Measurements from ENCODE around the gene RAB11FIP5. TPM values are rescaled to one million over a fixed set of nuclear protein-coding genes. Genes with fewer than 3 reads are reported as not detected.

Gene RAB11FIP5, protein sequence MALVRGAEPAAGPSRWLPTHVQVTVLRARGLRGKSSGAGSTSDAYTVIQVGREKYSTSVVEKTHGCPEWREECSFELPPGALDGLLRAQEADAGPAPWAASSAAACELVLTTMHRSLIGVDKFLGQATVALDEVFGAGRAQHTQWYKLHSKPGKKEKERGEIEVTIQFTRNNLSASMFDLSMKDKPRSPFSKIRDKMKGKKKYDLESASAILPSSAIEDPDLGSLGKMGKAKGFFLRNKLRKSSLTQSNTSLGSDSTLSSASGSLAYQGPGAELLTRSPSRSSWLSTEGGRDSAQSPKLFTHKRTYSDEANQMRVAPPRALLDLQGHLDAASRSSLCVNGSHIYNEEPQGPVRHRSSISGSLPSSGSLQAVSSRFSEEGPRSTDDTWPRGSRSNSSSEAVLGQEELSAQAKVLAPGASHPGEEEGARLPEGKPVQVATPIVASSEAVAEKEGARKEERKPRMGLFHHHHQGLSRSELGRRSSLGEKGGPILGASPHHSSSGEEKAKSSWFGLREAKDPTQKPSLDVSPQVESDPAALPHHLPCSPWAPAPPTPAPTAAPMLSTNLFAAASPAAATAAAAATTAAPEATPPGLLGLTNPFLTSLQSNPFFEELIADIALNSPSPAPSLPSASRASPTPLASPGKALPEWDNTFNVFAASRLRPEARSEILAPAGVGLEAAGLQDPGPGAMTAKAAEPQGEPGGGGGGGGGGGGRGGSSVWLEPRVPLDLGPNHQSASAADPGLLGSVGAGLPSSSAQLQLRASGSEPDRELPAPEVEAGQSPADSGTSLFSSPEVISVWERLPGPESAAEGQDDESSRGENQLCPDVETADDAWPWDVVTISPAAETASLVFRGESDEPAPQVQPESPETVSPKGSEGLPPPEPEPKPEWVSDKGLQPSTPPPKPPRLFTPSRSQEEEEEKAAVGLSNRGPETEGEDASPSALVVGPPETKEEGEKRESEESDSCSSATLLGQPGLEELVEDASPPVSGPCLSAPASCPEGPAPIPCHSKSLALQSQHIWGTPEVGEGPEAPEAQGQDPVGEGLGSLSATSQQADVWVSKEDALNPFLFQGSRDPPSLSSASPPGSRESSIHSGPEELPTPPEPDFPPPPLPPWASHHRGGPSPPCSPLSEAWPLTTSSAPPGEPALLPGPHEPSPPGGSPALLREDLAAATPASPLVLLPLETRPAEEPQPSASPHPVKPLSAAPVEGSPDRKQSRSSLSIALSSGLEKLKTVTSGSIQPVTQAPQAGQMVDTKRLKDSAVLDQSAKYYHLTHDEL (N-terminal part only)
- total RNA-seq: 10 to 100 TPM; 20.9 to 24.2 (median 23.1) TPM
- polyA plus RNA-seq: 10 to 100 TPM; 13.0 to 24.0 (median 23.9) TPM
- long read RNA-seq, donor 1, full-length matches to known transcripts: 9 of 18 reads
- long read RNA-seq, donor 1, partial matches to known transcripts: 2 of 18 reads
- long read RNA-seq, donor 1, other reads (novel, unspliced or antisense): 7 of 18 reads
- long read RNA-seq, donor 2, full-length matches to known transcripts: 42 of 52 reads
- long read RNA-seq, donor 2, partial matches to known transcripts: 9 of 52 reads
- long read RNA-seq, donor 2, other reads (novel, unspliced or antisense): 1 of 52 reads

DNA sequence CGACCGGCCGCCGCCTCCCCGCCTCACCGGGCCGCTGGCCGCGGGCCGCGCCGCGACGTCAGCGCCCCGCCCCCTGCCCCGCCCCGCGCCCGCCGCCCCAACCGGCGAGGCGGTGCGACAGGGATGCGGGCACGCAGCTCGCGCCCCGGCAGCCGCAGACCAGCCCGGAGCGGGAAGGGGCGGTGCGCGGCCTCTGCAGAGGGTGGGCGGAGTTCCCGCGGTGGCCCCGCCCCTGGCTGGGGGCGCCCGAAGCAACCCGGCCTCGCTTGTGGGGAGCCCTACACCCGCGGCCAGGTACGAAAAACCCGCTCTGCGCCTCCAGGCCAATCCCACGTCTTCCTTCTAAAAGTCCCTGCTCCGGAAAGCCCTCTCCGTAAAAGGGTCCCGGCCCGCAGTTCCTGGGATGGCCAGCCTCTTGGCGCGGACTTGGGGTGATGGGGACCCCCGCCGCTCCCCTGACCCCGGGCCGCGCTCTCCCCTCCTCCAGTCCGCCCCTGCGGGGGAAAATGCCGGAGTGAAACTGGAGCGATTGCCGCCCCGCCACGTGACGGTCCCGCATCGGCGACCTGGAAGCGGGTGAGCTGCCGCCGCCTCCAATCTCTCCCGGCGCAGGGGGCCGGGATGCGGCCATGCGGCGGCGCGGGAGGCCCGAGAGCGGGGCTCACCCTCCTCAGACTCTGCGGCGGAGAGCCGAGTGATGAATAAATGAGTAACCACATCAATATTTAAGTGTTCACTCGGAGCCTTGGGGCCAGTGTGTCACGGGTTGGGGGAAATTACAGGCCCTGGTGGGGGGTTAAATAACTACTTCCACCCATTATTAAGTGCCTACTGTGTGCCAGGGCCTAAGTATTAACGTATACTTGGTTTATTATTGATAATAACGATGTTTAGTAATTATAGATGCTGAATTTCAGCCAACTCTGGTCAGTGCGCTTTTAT, at the start of gene RAB11FIP5:
RAB11FIP5 (minus strand) TSS at position 36 of the 942 bp plus-strand sequence. CDS start 171 bp downstream, outside the sequence.
- no peaks in the 10 kb centered on the region for H3K36me3 ChIP-seq (ENCODE audit: insufficient read depth in 1 of 2, low read depth in 1 of 2)
- peak within 1 kb of the TSS; percentile 97 for H3K4me3 ChIP-seq
- 1 to 3% (median 2%) methylated on average over 59 to 93 of the region's 93 CpGs for WGBS, 3 donors
- peak within 1 kb of the TSS; percentile 74 for H3K27ac ChIP-seq
- ATAC-seq (peak; percentile 78 to 87 (median 84)), DNase-seq (peak; percentile 81 to 82)
- no peaks in the 10 kb centered on the region for H3K9me3 ChIP-seq
- TF ChIP-seq, protein P1, sequence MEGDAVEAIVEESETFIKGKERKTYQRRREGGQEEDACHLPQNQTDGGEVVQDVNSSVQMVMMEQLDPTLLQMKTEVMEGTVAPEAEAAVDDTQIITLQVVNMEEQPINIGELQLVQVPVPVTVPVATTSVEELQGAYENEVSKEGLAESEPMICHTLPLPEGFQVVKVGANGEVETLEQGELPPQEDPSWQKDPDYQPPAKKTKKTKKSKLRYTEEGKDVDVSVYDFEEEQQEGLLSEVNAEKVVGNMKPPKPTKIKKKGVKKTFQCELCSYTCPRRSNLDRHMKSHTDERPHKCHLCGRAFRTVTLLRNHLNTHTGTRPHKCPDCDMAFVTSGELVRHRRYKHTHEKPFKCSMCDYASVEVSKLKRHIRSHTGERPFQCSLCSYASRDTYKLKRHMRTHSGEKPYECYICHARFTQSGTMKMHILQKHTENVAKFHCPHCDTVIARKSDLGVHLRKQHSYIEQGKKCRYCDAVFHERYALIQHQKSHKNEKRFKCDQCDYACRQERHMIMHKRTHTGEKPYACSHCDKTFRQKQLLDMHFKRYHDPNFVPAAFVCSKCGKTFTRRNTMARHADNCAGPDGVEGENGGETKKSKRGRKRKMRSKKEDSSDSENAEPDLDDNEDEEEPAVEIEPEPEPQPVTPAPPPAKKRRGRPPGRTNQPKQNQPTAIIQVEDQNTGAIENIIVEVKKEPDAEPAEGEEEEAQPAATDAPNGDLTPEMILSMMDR (IDR thresholded peaks at IDR 0.05): no peak
- H3K27me3 ChIP-seq (ENCODE audit: insufficient read depth in 3 of 3, low read length in 2 of 3): no peaks in the 10 kb centered on the region
- intact Hi-C loops (cut with DNase I): loop anchor here in 1 of 2 donors (5.0 kb wide), 1 partner anchor 36 kb away; no protein-coding TSS in a partner anchor
- H3K4me1 ChIP-seq: peaks cover 21% of the 10 kb centered on the region

DNA sequence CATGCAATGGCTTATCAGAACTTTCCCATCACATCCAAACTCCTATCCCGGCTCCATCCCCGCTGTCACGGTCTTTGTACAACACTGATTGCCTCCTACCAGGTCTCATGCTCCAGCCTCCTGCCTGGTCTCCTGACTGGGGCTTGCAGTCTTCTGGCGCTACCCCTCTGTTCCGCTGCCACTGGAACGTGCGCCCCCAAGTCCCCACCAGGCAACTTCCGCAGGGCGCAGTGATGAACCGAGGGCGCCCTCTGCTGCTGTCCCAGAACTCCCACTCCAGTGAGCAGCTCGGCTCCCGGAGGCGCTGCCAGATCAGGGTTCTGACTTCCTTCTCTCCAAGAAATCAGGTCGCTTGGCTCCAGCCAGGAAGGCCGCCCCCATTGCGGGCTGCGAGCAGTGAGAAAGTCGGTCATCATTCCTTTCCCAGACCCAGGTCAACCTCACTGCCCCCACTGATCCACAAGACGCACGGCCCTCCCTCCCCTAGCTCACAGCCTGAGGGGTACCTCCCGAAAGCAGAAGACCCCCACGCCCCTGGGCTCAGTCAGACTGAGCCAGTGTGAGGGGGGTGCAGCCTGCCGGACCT, 43.9 kb upstream of the RAB11FIP5 start:
- peaks cover 0 to 17% (median 1%) of the 10 kb centered on the region in 3 donors for H3K27me3 ChIP-seq (ENCODE audit: insufficient read depth in 3 of 3, low read length in 2 of 3)
- TF ChIP-seq, protein P1 (IDR thresholded peaks at IDR 0.05): peak; percentile 77
- H3K36me3 ChIP-seq (ENCODE audit: insufficient read depth in 1 of 2, low read depth in 1 of 2): no peaks in the 10 kb centered on the region
- H3K4me3 ChIP-seq: no peak overlapping the region
- ATAC-seq (peak; percentile 72 to 97 (median 88)), DNase-seq (peak; percentile 67 to 78)
- no peak overlapping the region for H3K27ac ChIP-seq
- no peaks in the 10 kb centered on the region for H3K9me3 ChIP-seq
- intact Hi-C loops (cut with DNase I): loop anchor here (2.0 kb wide), 1 partner anchor 72 kb away; no protein-coding TSS in a partner anchor
- no peaks in the 10 kb centered on the region for H3K4me1 ChIP-seq
- WGBS, 3 donors: 7 to 12% (median 7%) methylated on average over 24 of the region's 24 CpGs

DNA sequence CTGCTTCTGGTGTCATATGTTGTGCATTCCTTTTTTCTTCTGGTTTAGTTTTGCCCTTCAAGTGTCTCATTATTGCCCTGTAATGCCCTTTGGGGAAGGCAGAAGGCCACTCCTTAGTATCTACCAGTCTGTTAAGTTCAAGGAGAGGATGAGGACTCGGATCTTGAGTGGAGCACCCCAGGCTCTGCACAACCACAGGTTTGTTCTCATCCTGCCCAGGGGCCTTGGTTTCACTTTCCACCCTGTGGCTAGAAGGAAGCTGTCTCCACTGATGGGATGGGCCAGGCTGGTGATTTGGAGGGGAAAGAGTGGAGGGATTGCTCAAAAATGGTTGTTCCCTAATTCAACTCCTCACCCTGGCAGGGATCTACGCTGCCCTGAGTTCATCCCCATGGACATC, 30.2 kb upstream of the RAB11FIP5 start:
- TF ChIP-seq, protein P1 (IDR thresholded peaks at IDR 0.05): no peak
- Histone ChIP-seq H3K36me3 (ENCODE audit: insufficient read depth in 1 of 2, low read depth in 1 of 2) (no peaks in the 10 kb centered on the region), H3K9me3 (no peaks in the 10 kb centered on the region), H3K27me3 (ENCODE audit: insufficient read depth in 3 of 3, low read length in 2 of 3) (no peaks in the 10 kb centered on the region), H3K4me3 (no peak overlapping the region), H3K27ac (no peak overlapping the region), H3K4me1 (no peaks in the 10 kb centered on the region)
- DNase-seq (no peak), ATAC-seq (no peak)
- intact Hi-C loops (cut with DNase I): no loop called here
- 86 to 90% (median 87%) methylated on average over 2 of the region's 2 CpGs for WGBS, 3 donors

Data from psoas muscle (tissue), 8 donors.